Loucy (cell line): ENCODE data around the gene MAP7.

Experiments used
- H2AFZ ChIP-seq: fragments of 200-600 bp; sonication (generic); 2 replicates; pipeline ENCODE4 v1.6.0; 2016; ENCODE audit warnings: antibody characterized with exemption, mild to moderate bottlenecking, low read length, moderate library complexity
- H3F3A ChIP-seq: fragments of 200-600 bp; 2 replicates; pipeline ENCODE4 v1.6.0; 2016; ENCODE audit warnings: antibody characterized with exemption, low read depth, mild to moderate bottlenecking
- H3K27me3 ChIP-seq: fragments of 200-600 bp; sonication (generic); 2 replicates; pipeline ENCODE4 v1.6.1; 2014; ENCODE audit warnings: low read length, mild to moderate bottlenecking; ENCODE audit not compliant: insufficient read depth, poor library complexity, severe bottlenecking
- H3K36me3 ChIP-seq: fragments of 200-600 bp; sonication (generic); 2 replicates; pipeline ENCODE4 v1.6.1; 2016; ENCODE audit warnings: low read length; ENCODE audit not compliant: insufficient read depth
- H3K4me1 ChIP-seq: fragments of 200-600 bp; sonication (generic); 2 replicates; pipeline ENCODE4 v1.5.1; 2014; ENCODE audit warnings: low read length, mild to moderate bottlenecking; ENCODE audit not compliant: insufficient read depth, poor library complexity, severe bottlenecking
- H3K4me2 ChIP-seq: fragments of 200-600 bp; sonication (generic); 2 replicates; pipeline ENCODE4 v1.6.0; 2014; ENCODE audit warnings: antibody characterized with exemption, low read length, low read depth, mild to moderate bottlenecking; ENCODE audit not compliant: poor library complexity, severe bottlenecking
- H3K4me3 ChIP-seq: fragments of 200-600 bp; sonication (generic); 2 replicates; pipeline ENCODE4 v1.5.1; 2014; ENCODE audit warnings: low read length, mild to moderate bottlenecking, mixed read lengths; ENCODE audit not compliant: poor library complexity, severe bottlenecking
- H3K79me2 ChIP-seq: fragments of 200-600 bp; sonication (generic); 2 replicates; pipeline ENCODE4 v1.6.1; 2014; ENCODE audit warnings: low read length; ENCODE audit not compliant: insufficient read depth
- H3K9ac ChIP-seq: fragments of 200-600 bp; sonication (generic); 2 replicates; pipeline ENCODE4 v1.6.0; 2014; ENCODE audit warnings: mild to moderate bottlenecking, low read depth, low read length, moderate library complexity; ENCODE audit not compliant: poor library complexity, severe bottlenecking
- H3K9me2 ChIP-seq: fragments of 200-600 bp; sonication (generic); replicated peaks from 2 replicates; pipeline ENCODE4 v1.6.1; 2016; ENCODE audit warnings: low read depth, low read length, mixed read lengths
- H3K9me3 ChIP-seq: fragments of 200-600 bp; sonication (generic); 2 replicates; pipeline ENCODE4 v1.6.1; 2014; ENCODE audit warnings: mild to moderate bottlenecking, antibody characterized with exemption, low read length, low read depth; ENCODE audit not compliant: insufficient read depth
- H4K20me1 ChIP-seq: fragments of 200-600 bp; sonication (generic); 2 replicates; pipeline ENCODE4 v1.6.0; 2014; ENCODE audit warnings: antibody characterized with exemption, low read length, mild to moderate bottlenecking; ENCODE audit not compliant: insufficient read depth, poor library complexity, severe bottlenecking
- CTCF ChIP-seq: fragments of 200-600 bp; sonication (generic); conservative IDR thresholded peaks from 2 replicates; pipeline ENCODE4 v1.5.1; 2014; ENCODE audit warnings: mild to moderate bottlenecking, antibody characterized with exemption, low read length
- EZH2phosphoT487 ChIP-seq: fragments of 200-600 bp; IDR thresholded peaks from 2 replicates; pipeline ENCODE4 v1.6.1; 2018; ENCODE audit warnings: antibody characterized with exemption, mild to moderate bottlenecking, moderate library complexity, borderline replicate concordance

MAP7 gene

DNA sequence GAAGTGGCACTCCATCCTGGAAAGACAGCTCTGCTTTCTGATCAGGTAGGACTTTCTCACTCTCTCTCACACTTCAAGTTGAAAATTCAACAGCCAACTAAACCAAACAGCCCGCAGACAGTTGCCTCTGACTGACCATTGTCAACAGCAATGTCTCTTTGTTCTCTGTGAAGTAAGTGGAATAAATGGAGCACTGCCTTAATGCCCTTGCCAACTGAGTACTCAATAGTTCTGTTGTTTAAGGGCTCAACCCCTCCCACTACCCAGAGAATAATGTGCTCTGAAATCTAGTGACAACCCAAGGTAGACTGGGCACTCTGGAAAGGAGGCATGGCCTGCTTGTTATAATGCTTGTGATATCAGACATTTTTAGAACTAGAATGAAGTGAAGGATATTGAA lies 243.8 kb downstream of the MAP7 start:
- no peaks in the 10 kb centered on the region for H3K79me2 ChIP-seq
- H2AFZ ChIP-seq = no peak overlapping the region
- H3K4me1 ChIP-seq = no peaks in the 10 kb centered on the region
- no peaks in the 10 kb centered on the region for H3K36me3 ChIP-seq
- H3K9me2 ChIP-seq = no peaks in the 10 kb centered on the region
- no peak overlapping the region for H3K4me2 ChIP-seq
- H3K4me3 ChIP-seq = no peak overlapping the region
- no peaks in the 10 kb centered on the region for H4K20me1 ChIP-seq
- no peaks in the 10 kb centered on the region for H3F3A ChIP-seq
- peaks cover 7% of the 10 kb centered on the region for H3K27me3 ChIP-seq
- H3K9ac ChIP-seq = no peak overlapping the region
- no peaks in the 10 kb centered on the region for H3K9me3 ChIP-seq
- no peak for TF ChIP-seq EZH2phosphoT487
- no peak for TF ChIP-seq CTCF

DNA sequence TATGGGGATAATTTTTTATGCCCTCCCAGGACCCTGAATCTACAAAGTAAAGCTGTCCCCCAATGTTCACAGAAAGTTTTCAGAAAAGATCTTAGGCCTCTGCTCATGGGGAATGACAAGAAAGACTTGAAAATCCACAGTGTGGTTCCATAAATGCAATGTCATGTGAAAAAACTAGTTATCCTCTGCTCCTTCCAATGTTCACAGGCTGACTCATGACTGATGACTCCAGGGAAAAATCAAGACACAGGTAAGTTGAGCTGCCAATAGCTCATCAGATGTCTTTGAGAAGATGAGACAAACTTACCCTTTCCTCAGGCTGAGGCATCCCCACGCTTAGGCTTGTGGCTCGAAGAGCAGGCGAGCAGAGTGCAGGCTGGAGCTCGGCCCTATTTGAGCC lies 245.8 kb downstream of the MAP7 start:
- no peak for TF ChIP-seq EZH2phosphoT487
- Histone ChIP-seq H3K79me2 (no peaks in the 10 kb centered on the region), H3K4me3 (no peak overlapping the region), H3K36me3 (no peaks in the 10 kb centered on the region), H3K9me2 (no peaks in the 10 kb centered on the region), H4K20me1 (no peaks in the 10 kb centered on the region), H3K9me3 (no peaks in the 10 kb centered on the region), H2AFZ (no peak overlapping the region), H3K9ac (no peak overlapping the region), H3K4me1 (no peaks in the 10 kb centered on the region), H3F3A (no peaks in the 10 kb centered on the region), H3K4me2 (no peak overlapping the region), H3K27me3 (peaks cover 7% of the 10 kb centered on the region)

- Histone ChIP-seq H3K4me2 (no peak overlapping the region), H3K27me3 (peaks cover 7% of the 10 kb centered on the region), H3F3A (no peaks in the 10 kb centered on the region), H2AFZ (no peak overlapping the region), H3K9me2 (no peaks in the 10 kb centered on the region), H3K9me3 (no peaks in the 10 kb centered on the region), H3K79me2 (no peaks in the 10 kb centered on the region), H4K20me1 (no peaks in the 10 kb centered on the region), H3K4me3 (no peak overlapping the region), H3K9ac (no peak overlapping the region), H3K4me1 (no peaks in the 10 kb centered on the region), H3K36me3 (no peaks in the 10 kb centered on the region)
- no peak for TF ChIP-seq CTCF
- no peak for TF ChIP-seq EZH2phosphoT487
Observed at GRCh38 chr6:136303516-136303915, 246.7 kb downstream of the MAP7 start.

GRCh38 chr6:136294621-136295020 lies 255.6 kb downstream of the MAP7 start:
- H4K20me1 ChIP-seq = no peaks in the 10 kb centered on the region
- H2AFZ ChIP-seq = no peak overlapping the region
- H3K9ac ChIP-seq = no peak overlapping the region
- no peaks in the 10 kb centered on the region for H3K9me3 ChIP-seq
- H3K27me3 ChIP-seq = no peaks in the 10 kb centered on the region
- 0 out of 2 replicates have a peak, but pooled peaks cover 3% of the 10 kb centered on the region for H3F3A ChIP-seq
- no peaks in the 10 kb centered on the region for H3K79me2 ChIP-seq
- no peaks in the 10 kb centered on the region for H3K9me2 ChIP-seq
- H3K4me1 ChIP-seq = peaks cover 10% of the 10 kb centered on the region
- no peak for TF ChIP-seq EZH2phosphoT487
- no peak for TF ChIP-seq CTCF
- H3K36me3 ChIP-seq = no peaks in the 10 kb centered on the region
- no peak overlapping the region for H3K4me3 ChIP-seq
- no peak overlapping the region for H3K4me2 ChIP-seq
